Endothelial cell of umbilical vein (primary cell): ENCODE measurements around the gene FEM1C. TPM values are rescaled to one million over a fixed set of nuclear protein-coding genes. Genes with fewer than 3 reads are reported as not detected.

Source experiments
- BruUV-seq: library from RNA; stranded (reverse); fragments of 400-500 nt; replicated peaks from 2 replicates; lab custom pipeline; 2021; lab: Mats Ljungman, UMichigan
- CTCF ChIA-PET: fragments of 300-600, 350-600 bp; sonication (Branson Sonifier 250); formaldehyde crosslinking; loops from one replicate; lab custom pipeline; 2021; ENCODE audit warnings: antibody characterized with exemption, inconsistent platforms; lab: Charles Lee
- POLR2A ChIA-PET: fragments of 300-600, 350-600 bp; sonication (Branson Sonifier 250); formaldehyde crosslinking; loops from one replicate; lab custom pipeline; 2021; ENCODE audit warnings: antibody characterized with exemption, inconsistent platforms; lab: Charles Lee
- DNase-seq: peaks from one replicate; pipeline ENCODE4 v3.0.0-alpha.2; 2011; ENCODE audit warnings: low read depth, low spot score
- FAIRE-seq: peaks from 2 replicates; lab custom pipeline; 2011; peaks lifted over from hg19 to GRCh38; lab: Jason Lieb, UNC
- H2AFZ ChIP-seq: 2 replicates; pipeline ENCODE4 v1.6.0; 2012; ENCODE audit warnings: low read depth, low read length, control low read depth, inconsistent platforms
- H3K27ac ChIP-seq: 2 replicates; pipeline ENCODE4 v1.5.1; 2011; ENCODE audit warnings: low read depth, mild to moderate bottlenecking, control low read depth, low read length, moderate library complexity; ENCODE audit not compliant: insufficient read depth
- H3K27me3 ChIP-seq, 2 experiments: 2 replicates each; pipeline versions ENCODE4 v1.6.0 to v1.6.1; 2011; ENCODE audit warnings: low read length in 2 of 2, mixed read lengths in 1 of 2; ENCODE audit not compliant: control insufficient read depth in 2 of 2, insufficient read depth in 2 of 2
- H3K36me3 ChIP-seq, 2 experiments: 2 replicates in 1 of 2; 3 replicates in 1 of 2; pipeline ENCODE4 v1.5.1; 2011; ENCODE audit warnings: low read length in 2 of 2, mild to moderate bottlenecking in 1 of 2, moderate library complexity in 1 of 2; ENCODE audit not compliant: control insufficient read depth in 2 of 2, insufficient read depth in 2 of 2; ENCODE audit errors: extremely low read depth in 1 of 2
- H3K4me1 ChIP-seq: 3 replicates; pipeline ENCODE4 v1.5.1; 2011; ENCODE audit warnings: mild to moderate bottlenecking, low read length; ENCODE audit not compliant: control insufficient read depth, insufficient read depth; ENCODE audit errors: extremely low read depth
- H3K4me2 ChIP-seq: 2 replicates; pipeline ENCODE4 v1.6.1; 2011; ENCODE audit warnings: low read length, control low read depth, mixed read lengths; ENCODE audit not compliant: insufficient read depth
- H3K4me3 ChIP-seq, 3 experiments: fragments of 200-600 bp in 1 of 3; sonication (generic), shearing (Covaris generic) in 1 of 3; replicated peaks in 1 of 3; 2 replicates each; pipeline ENCODE4 v1.5.1; 2011 to 2016; ENCODE audit warnings: control low read depth in 3 of 3, low read length in 3 of 3, mild to moderate bottlenecking in 2 of 3, inconsistent platforms in 1 of 3, low read depth in 1 of 3, moderate library complexity in 1 of 3; ENCODE audit not compliant: insufficient read depth in 1 of 3
- H3K79me2 ChIP-seq: 2 replicates; pipeline ENCODE4 v1.6.0; 2012; ENCODE audit warnings: low read length, inconsistent platforms; ENCODE audit not compliant: control insufficient read depth, insufficient read depth
- H3K9ac ChIP-seq: replicated peaks from 2 replicates; pipeline ENCODE3; 2011; ENCODE audit warnings: low read length, control low read depth; ENCODE audit not compliant: insufficient read depth; ENCODE audit errors: extremely low read depth
- H3K9me1 ChIP-seq: replicated peaks from 3 replicates; pipeline ENCODE4 v1.6.0; 2011; ENCODE audit warnings: mild to moderate bottlenecking, low read length; ENCODE audit not compliant: control insufficient read depth, insufficient read depth; ENCODE audit errors: extremely low read depth
- H3K9me3 ChIP-seq: replicated peaks from 2 replicates; pipeline ENCODE4 v1.5.1; 2012; ENCODE audit warnings: low read length, inconsistent platforms; ENCODE audit not compliant: control insufficient read depth, insufficient read depth
- H4K20me1 ChIP-seq: replicated peaks from 2 replicates; pipeline ENCODE3; 2011; ENCODE audit warnings: mild to moderate bottlenecking, low read length; ENCODE audit not compliant: control insufficient read depth, insufficient read depth; ENCODE audit errors: extremely low read depth
- EZH2 ChIP-seq: IDR thresholded peaks from 2 replicates; pipeline ENCODE4 v1.6.1; 2012; ENCODE audit warnings: borderline replicate concordance, low read depth, mild to moderate bottlenecking, moderate library complexity, low read length, inconsistent platforms; ENCODE audit not compliant: severe bottlenecking
- GATA2 ChIP-seq: IDR thresholded peaks from 2 replicates; pipeline ENCODE4 v1.7.0; 2011; ENCODE audit warnings: low read depth, mild to moderate bottlenecking, moderate library complexity, mixed read lengths, low read length; ENCODE audit not compliant: insufficient read length, insufficient read depth
- JUN ChIP-seq: IDR thresholded peaks from 2 replicates; pipeline ENCODE4 v1.6.1; 2011; ENCODE audit warnings: borderline replicate concordance, low read depth; ENCODE audit not compliant: insufficient read length, insufficient read depth
- MYC ChIP-seq: IDR thresholded peaks from one replicate; pipeline ENCODE4 v1.6.1; 2011; ENCODE audit warnings: mild to moderate bottlenecking, low read depth, low read length
- POLR2A ChIP-seq: IDR thresholded peaks from 2 replicates; pipeline ENCODE4 v1.6.1; 2012; ENCODE audit warnings: low read depth, mild to moderate bottlenecking, control low read depth, low read length
- POLR2AphosphoS5 ChIP-seq: IDR thresholded peaks from 2 replicates; pipeline ENCODE4 v1.6.1; 2012; ENCODE audit warnings: low read depth, mild to moderate bottlenecking, control low read depth, low read length, moderate library complexity; ENCODE audit not compliant: insufficient read depth
- dilution Hi-C: fragments of 300-500 bp; cut with MboI; formaldehyde crosslinking; loops from one replicate; pipeline ENCODE4 v1.15.0; 2019; ENCODE audit warnings: low sequenced_read_pairs; ENCODE audit not compliant: extremely low pct_ligation_motif_present
- intact Hi-C: fragments of 100-400 bp; cut with micrococcal nuclease; formaldehyde crosslinking; loops from one replicate; pipeline ENCODE4 v1.10.0; 2022
- polyA plus RNA-seq, 4 experiments: library from polyadenylated mRNA; depleted of rRNA in 3 of 4; stranded (reverse) in 3 of 4; unstranded in 1 of 4; fragments of >200 nt; gene quantifications; 2 replicates each; pipeline versions ENCODE4 v1.2.1 to v1.2.3, GENCODE V29; 2011 to 2012; ENCODE audit warnings: missing spikeins in 1 of 4
- total RNA-seq: library from RNA; stranded (reverse); gene quantifications from 2 replicates; pipeline ENCODE4 v1.2.3, GENCODE V29; 2021

The FEM1C gene
- total and polyA plus RNA-seq, 2 donors (not counting 3 experiments of a cell fraction or from before 2014, with no cell fraction given): 6.2 to 16.0 TPM

GRCh38 chr5:115509547-115509946 lies 35.0 kb downstream of the FEM1C start:
- no peak for TF ChIP-seq MYC
- Histone ChIP-seq H3K36me3 (no peaks in the 10 kb centered on the region), H3K4me3 (no peak overlapping the region), H3K9me1 (no peaks in the 10 kb centered on the region), H4K20me1 (no peaks in the 10 kb centered on the region), H3K27ac (no peak overlapping the region), H3K4me2 (no peak overlapping the region), H2AFZ (no peak overlapping the region), H3K27me3 (no peaks in the 10 kb centered on the region), H3K4me1 (no peaks in the 10 kb centered on the region), H3K79me2 (no peaks in the 10 kb centered on the region), H3K9ac (no peak overlapping the region), H3K9me3 (no peaks in the 10 kb centered on the region)
- ChIA-PET POLR2A (no interaction called here), CTCF (interaction anchor here (1.0 to 2.3 kb wide), 3 partner anchors 10 to 65 kb away, joined by 3 to 6 read pairs (median 3); no protein-coding TSS in a partner anchor)
- BruUV-seq: no TSS peak
- dilution Hi-C loops (no loop called here), intact Hi-C loops (no loop called here)
- DNase-seq (no peak), FAIRE-seq (no peak)

GRCh38 chr5:115507681-115508080 lies 36.9 kb downstream of the FEM1C start:
- dilution Hi-C loops (no loop called here), intact Hi-C loops (no loop called here)
- no peaks in the 10 kb centered on the region for H3K27me3 ChIP-seq
- BruUV-seq: no TSS peak
- FAIRE-seq: no peak
- H3K36me3 ChIP-seq: no peaks in the 10 kb centered on the region
- no peak overlapping the region for H3K27ac ChIP-seq
- TF ChIP-seq POLR2AphosphoS5 (no peak), GATA2 (no peak), POLR2A (no peak), EZH2 (no peak), JUN (no peak)
- no peaks in the 10 kb centered on the region for H3K9me1 ChIP-seq
- H2AFZ ChIP-seq: no peak overlapping the region
- no peak overlapping the region for H3K9ac ChIP-seq
- ChIA-PET CTCF (interaction anchor here (1.0 kb wide), 1 partner anchor 192 kb away, joined by 3 read pairs; no protein-coding TSS in a partner anchor), POLR2A (no interaction called here)
- H3K4me1 ChIP-seq: no peaks in the 10 kb centered on the region
- H3K9me3 ChIP-seq: no peaks in the 10 kb centered on the region
- DNase-seq: no peak
- H3K4me3 ChIP-seq: no peak overlapping the region
- no peaks in the 10 kb centered on the region for H4K20me1 ChIP-seq
- no peak overlapping the region for H3K4me2 ChIP-seq
- no peaks in the 10 kb centered on the region for H3K79me2 ChIP-seq
